GM23338 (cell line): Measurements from ENCODE around the gene EML1. TPM values are rescaled to one million over a fixed set of nuclear protein-coding genes. Genes with fewer than 3 reads are reported as not detected.

Source experiments
- ATAC-seq: fragments of 200-7000 bp; cut with Tn5 transposase; 3 replicates; pipeline ENCODE4 v1.9.1; 2020
- DNase-seq: peaks from one replicate; pipeline ENCODE4 v3.0.0-alpha.2; 2015; ENCODE audit warnings: low spot score
- H2AFZ ChIP-seq: fragments of 200-600 bp; sonication (generic); 2 replicates; pipeline ENCODE4 v1.8.0; 2016; ENCODE audit warnings: antibody characterized with exemption, mild to moderate bottlenecking, moderate library complexity
- H3F3A ChIP-seq: fragments of 200-600 bp; sonication (generic); replicated peaks from 2 replicates; pipeline ENCODE4 v1.8.0; 2017; ENCODE audit warnings: antibody characterized with exemption, mixed run types, low read depth
- H3K27ac ChIP-seq: fragments of 200-600 bp; sonication (generic); 2 replicates; pipeline ENCODE4 v1.6.1; 2016; ENCODE audit warnings: low read depth
- H3K27me3 ChIP-seq: fragments of 200-600 bp; sonication (generic); 2 replicates; pipeline ENCODE4 v1.8.0; 2016; ENCODE audit warnings: mild to moderate bottlenecking, mixed run types, moderate library complexity; ENCODE audit not compliant: insufficient read depth
- H3K36me3 ChIP-seq: fragments of 200-600 bp; sonication (generic); 2 replicates; pipeline ENCODE4 v1.8.0; 2016; ENCODE audit warnings: mild to moderate bottlenecking; ENCODE audit not compliant: insufficient read depth
- H3K4me1 ChIP-seq: fragments of 200-600 bp; sonication (generic); 2 replicates; pipeline ENCODE4 v1.8.0; 2016; ENCODE audit warnings: mild to moderate bottlenecking, moderate library complexity; ENCODE audit not compliant: insufficient read depth
- H3K4me2 ChIP-seq: fragments of 200-600 bp; sonication (generic); 2 replicates; pipeline ENCODE4 v1.7.1; 2017; ENCODE audit warnings: mixed run types
- H3K4me3 ChIP-seq: fragments of 200-600 bp; sonication (generic); 2 replicates; pipeline ENCODE4 v1.6.1; 2016; ENCODE audit warnings: mixed run types
- H3K79me2 ChIP-seq: fragments of 200-600 bp; sonication (generic); replicated peaks from 2 replicates; pipeline ENCODE4 v1.8.0; 2017; ENCODE audit warnings: mild to moderate bottlenecking; ENCODE audit not compliant: insufficient read depth
- H3K9me2 ChIP-seq: fragments of 200-600 bp; sonication (generic); 2 replicates; pipeline ENCODE4 v1.8.0; 2017; ENCODE audit not compliant: insufficient read depth
- H4K20me1 ChIP-seq: fragments of 200-600 bp; sonication (generic); replicated peaks from 2 replicates; pipeline ENCODE4 v1.8.0; 2017; ENCODE audit warnings: mild to moderate bottlenecking; ENCODE audit not compliant: insufficient read depth
- H3K27ac Mint-ChIP-seq: 2 replicates; pipeline ENCODE4 v1.8.0; 2020; ENCODE audit warnings: inconsistent platforms, mild to moderate bottlenecking, moderate library complexity, mixed read lengths
- H3K27me3 Mint-ChIP-seq: 3 replicates; pipeline ENCODE4 v1.8.0; 2022; ENCODE audit warnings: low read depth, mild to moderate bottlenecking, moderate library complexity, mixed read lengths, inconsistent platforms; ENCODE audit not compliant: insufficient read depth, poor library complexity
- H3K36me3 Mint-ChIP-seq: 3 replicates; pipeline ENCODE4 v1.8.0; 2021; ENCODE audit warnings: low read depth, mild to moderate bottlenecking, inconsistent platforms, moderate library complexity, mixed read lengths
- H3K4me1 Mint-ChIP-seq: 3 replicates; pipeline ENCODE4 v1.8.0; 2020; ENCODE audit warnings: mild to moderate bottlenecking, inconsistent platforms, mixed read lengths
- H3K4me3 Mint-ChIP-seq: 3 replicates; pipeline ENCODE4 v1.8.0; 2021; ENCODE audit warnings: moderate library complexity, mild to moderate bottlenecking, inconsistent platforms, mixed read lengths
- H3K9me3 Mint-ChIP-seq: 3 replicates; pipeline ENCODE4 v1.8.0; 2020; ENCODE audit warnings: moderate library complexity, mild to moderate bottlenecking, inconsistent platforms, mixed read lengths
- CREB1 ChIP-seq: fragments of 250-450 bp; sonication (Bioruptor Pico); IDR thresholded peaks from 2 replicates; pipeline ENCODE4 v1.5.0; 2020; ENCODE audit warnings: low read depth, mild to moderate bottlenecking, moderate library complexity
- EZH2 ChIP-seq: fragments of 200-600 bp; sonication (generic); IDR thresholded peaks from one replicate; pipeline ENCODE4 v1.8.0; 2017; ENCODE audit warnings: antibody characterized with exemption, mild to moderate bottlenecking, low read depth; ENCODE audit not compliant: unreplicated experiment
- EZH2phosphoT487 ChIP-seq: fragments of 200-600 bp; sonication (generic); IDR thresholded peaks from one replicate; pipeline ENCODE4 v1.8.1; 2018; ENCODE audit warnings: antibody characterized with exemption; ENCODE audit not compliant: unreplicated experiment
- JUNB ChIP-seq: IDR thresholded peaks from one replicate; pipeline ENCODE4 v1.6.1; 2016; ENCODE audit warnings: antibody characterized with exemption; ENCODE audit not compliant: unreplicated experiment
- NANOG ChIP-seq: IDR thresholded peaks from 2 replicates; pipeline ENCODE4 v1.6.1; 2016; ENCODE audit warnings: antibody characterized with exemption, borderline replicate concordance
- POLR2AphosphoS5 ChIP-seq: IDR thresholded peaks from 2 replicates; pipeline ENCODE4 v1.6.1; 2016; ENCODE audit warnings: antibody characterized with exemption, low read depth
- STAT1 ChIP-seq: IDR thresholded peaks from one replicate; pipeline ENCODE4 v1.6.1; 2016; ENCODE audit warnings: antibody characterized with exemption; ENCODE audit not compliant: unreplicated experiment
- ZNF114 ChIP-seq: fragments of 250-450 bp; sonication (Bioruptor Pico); IDR thresholded peaks from 2 replicates; pipeline ENCODE4 v1.5.0; 2020; ENCODE audit warnings: mild to moderate bottlenecking, moderate library complexity
- ZNF331 ChIP-seq: fragments of 250-450 bp; sonication (Bioruptor Pico); IDR thresholded peaks from 2 replicates; pipeline ENCODE4 v1.5.0; 2020; ENCODE audit warnings: low read depth, mild to moderate bottlenecking, moderate library complexity
- polyA plus RNA-seq: library from polyadenylated mRNA; unstranded; fragments of >200 nt; fragmentation: Nextera tagmentation; extraction: Ambion mirVana; gene quantifications from 2 replicates; pipeline ENCODE4 v1.2.1, GENCODE V29; 2016
- total RNA-seq: library from RNA; depleted of rRNA; stranded (reverse); fragments of >200 nt; shearing (Covaris generic); gene quantifications from 2 replicates; pipeline ENCODE4 v1.2.3, GENCODE V29; 2014
- TF ChIP-seq, protein P1 (sequence below): IDR thresholded peaks from 2 replicates; pipeline ENCODE4 v1.6.1; 2016; ENCODE audit warnings: antibody characterized with exemption
- TF ChIP-seq, protein P2 (sequence below), 2 experiments: fragments of 200-600 bp in 1 of 2; sonication (generic) in 1 of 2; conservative IDR thresholded peaks; 2 replicates each; pipeline versions ENCODE4 v1.5.1 to v1.6.1; 2016 to 2017; ENCODE audit warnings: antibody characterized with exemption in 2 of 2, low read depth in 2 of 2, mild to moderate bottlenecking in 2 of 2, moderate library complexity in 1 of 2
- TF ChIP-seq, protein P3 (sequence below): fragments of 250-450 bp; sonication (Bioruptor Pico); IDR thresholded peaks from 2 replicates; pipeline ENCODE4 v1.5.0; 2020; ENCODE audit warnings: mild to moderate bottlenecking, moderate library complexity
- TF ChIP-seq, protein P4 (sequence below): IDR thresholded peaks from one replicate; pipeline ENCODE4 v1.6.1; 2018; ENCODE audit warnings: antibody characterized with exemption; ENCODE audit not compliant: unreplicated experiment

EML1 gene
- total and polyA plus RNA-seq, 2 experiments from 2014 or later: 7.0 to 18.1 TPM

DNA sequence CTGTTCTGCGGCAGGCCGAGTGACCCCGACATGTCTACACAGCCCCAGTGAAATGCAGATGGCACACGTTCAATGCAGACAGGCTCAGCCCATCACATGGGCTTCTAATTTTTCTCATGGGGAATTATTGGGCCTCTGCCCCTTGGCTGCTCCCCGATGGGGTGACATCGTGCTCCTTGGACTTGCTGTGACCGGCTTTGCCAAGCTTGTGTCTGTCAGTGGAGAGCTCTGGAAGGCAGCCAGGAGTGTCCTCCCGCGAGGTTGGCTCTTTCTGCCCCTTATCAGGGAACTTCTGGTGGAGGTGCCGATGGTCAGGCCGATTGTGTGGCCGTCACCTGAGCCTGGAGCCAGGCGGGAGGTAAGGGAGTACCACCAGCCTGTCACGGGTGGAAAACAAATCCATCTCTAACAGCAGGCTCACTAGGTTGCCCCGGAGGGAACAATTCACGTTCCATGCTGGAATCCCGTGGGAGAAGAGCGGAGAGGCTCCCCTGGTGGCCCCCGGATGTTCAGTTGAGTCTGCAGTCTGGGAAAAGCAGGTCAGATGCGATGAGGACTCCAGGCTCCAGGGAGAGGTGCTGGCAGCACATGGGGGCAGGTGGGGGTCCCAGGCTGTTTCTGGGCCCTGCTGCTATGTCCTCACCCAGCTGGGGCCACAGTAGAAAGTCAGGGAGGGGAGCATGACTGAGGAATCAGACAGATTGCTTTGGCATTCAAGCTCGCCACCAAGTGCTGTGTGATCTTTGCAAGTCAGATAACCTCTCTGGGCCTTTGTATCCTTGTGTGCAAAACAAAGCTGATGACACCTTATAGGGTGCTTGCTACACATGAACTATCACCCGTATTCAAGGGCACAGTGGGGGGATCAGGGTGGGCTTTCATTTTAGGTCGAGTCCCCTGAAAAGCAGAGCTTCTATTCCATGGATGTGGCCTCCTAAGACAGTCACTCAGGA lies 43.2 kb upstream of the EML1 start:
- no peak overlapping the region for H3K4me3 Mint-ChIP-seq
- DNase-seq (no peak), ATAC-seq (no peak)
- H3K27ac Mint-ChIP-seq: no peak overlapping the region
- Histone ChIP-seq H3K79me2 (no peaks in the 10 kb centered on the region), H3K36me3 (no peaks in the 10 kb centered on the region), H3K27me3 (no peaks in the 10 kb centered on the region), H3K9me2 (no peaks in the 10 kb centered on the region), H3K4me3 (no peak overlapping the region), H3K4me2 (no peak overlapping the region), H3K27ac (no peak overlapping the region), H2AFZ (no peak overlapping the region), H3F3A (no peaks in the 10 kb centered on the region), H3K4me1 (peaks cover 14% of the 10 kb centered on the region), H4K20me1 (no peaks in the 10 kb centered on the region)
- H3K36me3 Mint-ChIP-seq: no peaks in the 10 kb centered on the region
- TF ChIP-seq ZNF114 (CRISPR knock-in tag) (no peak), STAT1 (no peak), EZH2phosphoT487 (no peak), ZNF331 (CRISPR knock-in tag) (no peak), JUNB (no peak), EZH2 (no peak), CREB1 (CRISPR knock-in tag) (no peak), NANOG (no peak), POLR2AphosphoS5 (no peak)
- TF ChIP-seq, protein P1, sequence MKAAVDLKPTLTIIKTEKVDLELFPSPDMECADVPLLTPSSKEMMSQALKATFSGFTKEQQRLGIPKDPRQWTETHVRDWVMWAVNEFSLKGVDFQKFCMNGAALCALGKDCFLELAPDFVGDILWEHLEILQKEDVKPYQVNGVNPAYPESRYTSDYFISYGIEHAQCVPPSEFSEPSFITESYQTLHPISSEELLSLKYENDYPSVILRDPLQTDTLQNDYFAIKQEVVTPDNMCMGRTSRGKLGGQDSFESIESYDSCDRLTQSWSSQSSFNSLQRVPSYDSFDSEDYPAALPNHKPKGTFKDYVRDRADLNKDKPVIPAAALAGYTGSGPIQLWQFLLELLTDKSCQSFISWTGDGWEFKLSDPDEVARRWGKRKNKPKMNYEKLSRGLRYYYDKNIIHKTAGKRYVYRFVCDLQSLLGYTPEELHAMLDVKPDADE: no peak
- TF ChIP-seq, protein P2, sequence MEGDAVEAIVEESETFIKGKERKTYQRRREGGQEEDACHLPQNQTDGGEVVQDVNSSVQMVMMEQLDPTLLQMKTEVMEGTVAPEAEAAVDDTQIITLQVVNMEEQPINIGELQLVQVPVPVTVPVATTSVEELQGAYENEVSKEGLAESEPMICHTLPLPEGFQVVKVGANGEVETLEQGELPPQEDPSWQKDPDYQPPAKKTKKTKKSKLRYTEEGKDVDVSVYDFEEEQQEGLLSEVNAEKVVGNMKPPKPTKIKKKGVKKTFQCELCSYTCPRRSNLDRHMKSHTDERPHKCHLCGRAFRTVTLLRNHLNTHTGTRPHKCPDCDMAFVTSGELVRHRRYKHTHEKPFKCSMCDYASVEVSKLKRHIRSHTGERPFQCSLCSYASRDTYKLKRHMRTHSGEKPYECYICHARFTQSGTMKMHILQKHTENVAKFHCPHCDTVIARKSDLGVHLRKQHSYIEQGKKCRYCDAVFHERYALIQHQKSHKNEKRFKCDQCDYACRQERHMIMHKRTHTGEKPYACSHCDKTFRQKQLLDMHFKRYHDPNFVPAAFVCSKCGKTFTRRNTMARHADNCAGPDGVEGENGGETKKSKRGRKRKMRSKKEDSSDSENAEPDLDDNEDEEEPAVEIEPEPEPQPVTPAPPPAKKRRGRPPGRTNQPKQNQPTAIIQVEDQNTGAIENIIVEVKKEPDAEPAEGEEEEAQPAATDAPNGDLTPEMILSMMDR (conservative IDR thresholded peaks at IDR 0.05; ENCODE audit: low read depth in 2 of 2): no peak
- TF ChIP-seq, protein P3, sequence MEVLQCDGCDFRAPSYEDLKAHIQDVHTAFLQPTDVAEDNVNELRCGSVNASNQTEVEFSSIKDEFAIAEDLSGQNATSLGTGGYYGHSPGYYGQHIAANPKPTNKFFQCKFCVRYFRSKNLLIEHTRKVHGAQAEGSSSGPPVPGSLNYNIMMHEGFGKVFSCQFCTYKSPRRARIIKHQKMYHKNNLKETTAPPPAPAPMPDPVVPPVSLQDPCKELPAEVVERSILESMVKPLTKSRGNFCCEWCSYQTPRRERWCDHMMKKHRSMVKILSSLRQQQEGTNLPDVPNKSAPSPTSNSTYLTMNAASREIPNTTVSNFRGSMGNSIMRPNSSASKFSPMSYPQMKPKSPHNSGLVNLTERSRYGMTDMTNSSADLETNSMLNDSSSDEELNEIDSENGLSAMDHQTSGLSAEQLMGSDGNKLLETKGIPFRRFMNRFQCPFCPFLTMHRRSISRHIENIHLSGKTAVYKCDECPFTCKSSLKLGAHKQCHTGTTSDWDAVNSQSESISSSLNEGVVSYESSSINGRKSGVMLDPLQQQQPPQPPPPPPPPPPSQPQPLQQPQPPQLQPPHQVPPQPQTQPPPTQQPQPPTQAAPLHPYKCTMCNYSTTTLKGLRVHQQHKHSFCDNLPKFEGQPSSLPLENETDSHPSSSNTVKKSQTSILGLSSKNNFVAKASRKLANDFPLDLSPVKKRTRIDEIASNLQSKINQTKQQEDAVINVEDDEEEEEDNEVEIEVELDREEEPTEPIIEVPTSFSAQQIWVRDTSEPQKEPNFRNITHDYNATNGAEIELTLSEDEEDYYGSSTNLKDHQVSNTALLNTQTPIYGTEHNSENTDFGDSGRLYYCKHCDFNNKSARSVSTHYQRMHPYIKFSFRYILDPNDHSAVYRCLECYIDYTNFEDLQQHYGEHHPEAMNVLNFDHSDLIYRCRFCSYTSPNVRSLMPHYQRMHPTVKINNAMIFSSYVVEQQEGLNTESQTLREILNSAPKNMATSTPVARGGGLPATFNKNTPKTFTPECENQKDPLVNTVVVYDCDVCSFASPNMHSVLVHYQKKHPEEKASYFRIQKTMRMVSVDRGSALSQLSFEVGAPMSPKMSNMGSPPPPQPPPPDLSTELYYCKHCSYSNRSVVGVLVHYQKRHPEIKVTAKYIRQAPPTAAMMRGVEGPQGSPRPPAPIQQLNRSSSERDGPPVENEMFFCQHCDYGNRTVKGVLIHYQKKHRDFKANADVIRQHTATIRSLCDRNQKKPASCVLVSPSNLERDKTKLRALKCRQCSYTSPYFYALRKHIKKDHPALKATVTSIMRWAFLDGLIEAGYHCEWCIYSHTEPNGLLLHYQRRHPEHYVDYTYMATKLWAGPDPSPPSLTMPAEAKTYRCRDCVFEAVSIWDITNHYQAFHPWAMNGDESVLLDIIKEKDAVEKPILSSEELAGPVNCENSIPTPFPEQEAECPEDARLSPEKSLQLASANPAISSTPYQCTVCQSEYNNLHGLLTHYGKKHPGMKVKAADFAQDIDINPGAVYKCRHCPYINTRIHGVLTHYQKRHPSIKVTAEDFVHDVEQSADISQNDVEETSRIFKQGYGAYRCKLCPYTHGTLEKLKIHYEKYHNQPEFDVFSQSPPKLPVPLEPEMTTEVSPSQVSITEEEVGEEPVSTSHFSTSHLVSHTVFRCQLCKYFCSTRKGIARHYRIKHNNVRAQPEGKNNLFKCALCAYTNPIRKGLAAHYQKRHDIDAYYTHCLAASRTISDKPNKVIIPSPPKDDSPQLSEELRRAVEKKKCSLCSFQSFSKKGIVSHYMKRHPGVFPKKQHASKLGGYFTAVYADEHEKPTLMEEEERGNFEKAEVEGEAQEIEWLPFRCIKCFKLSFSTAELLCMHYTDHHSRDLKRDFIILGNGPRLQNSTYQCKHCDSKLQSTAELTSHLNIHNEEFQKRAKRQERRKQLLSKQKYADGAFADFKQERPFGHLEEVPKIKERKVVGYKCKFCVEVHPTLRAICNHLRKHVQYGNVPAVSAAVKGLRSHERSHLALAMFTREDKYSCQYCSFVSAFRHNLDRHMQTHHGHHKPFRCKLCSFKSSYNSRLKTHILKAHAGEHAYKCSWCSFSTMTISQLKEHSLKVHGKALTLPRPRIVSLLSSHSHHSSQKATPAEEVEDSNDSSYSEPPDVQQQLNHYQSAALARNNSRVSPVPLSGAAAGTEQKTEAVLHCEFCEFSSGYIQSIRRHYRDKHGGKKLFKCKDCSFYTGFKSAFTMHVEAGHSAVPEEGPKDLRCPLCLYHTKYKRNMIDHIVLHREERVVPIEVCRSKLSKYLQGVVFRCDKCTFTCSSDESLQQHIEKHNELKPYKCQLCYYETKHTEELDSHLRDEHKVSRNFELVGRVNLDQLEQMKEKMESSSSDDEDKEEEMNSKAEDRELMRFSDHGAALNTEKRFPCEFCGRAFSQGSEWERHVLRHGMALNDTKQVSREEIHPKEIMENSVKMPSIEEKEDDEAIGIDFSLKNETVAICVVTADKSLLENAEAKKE: no peak
- TF ChIP-seq, protein P4, sequence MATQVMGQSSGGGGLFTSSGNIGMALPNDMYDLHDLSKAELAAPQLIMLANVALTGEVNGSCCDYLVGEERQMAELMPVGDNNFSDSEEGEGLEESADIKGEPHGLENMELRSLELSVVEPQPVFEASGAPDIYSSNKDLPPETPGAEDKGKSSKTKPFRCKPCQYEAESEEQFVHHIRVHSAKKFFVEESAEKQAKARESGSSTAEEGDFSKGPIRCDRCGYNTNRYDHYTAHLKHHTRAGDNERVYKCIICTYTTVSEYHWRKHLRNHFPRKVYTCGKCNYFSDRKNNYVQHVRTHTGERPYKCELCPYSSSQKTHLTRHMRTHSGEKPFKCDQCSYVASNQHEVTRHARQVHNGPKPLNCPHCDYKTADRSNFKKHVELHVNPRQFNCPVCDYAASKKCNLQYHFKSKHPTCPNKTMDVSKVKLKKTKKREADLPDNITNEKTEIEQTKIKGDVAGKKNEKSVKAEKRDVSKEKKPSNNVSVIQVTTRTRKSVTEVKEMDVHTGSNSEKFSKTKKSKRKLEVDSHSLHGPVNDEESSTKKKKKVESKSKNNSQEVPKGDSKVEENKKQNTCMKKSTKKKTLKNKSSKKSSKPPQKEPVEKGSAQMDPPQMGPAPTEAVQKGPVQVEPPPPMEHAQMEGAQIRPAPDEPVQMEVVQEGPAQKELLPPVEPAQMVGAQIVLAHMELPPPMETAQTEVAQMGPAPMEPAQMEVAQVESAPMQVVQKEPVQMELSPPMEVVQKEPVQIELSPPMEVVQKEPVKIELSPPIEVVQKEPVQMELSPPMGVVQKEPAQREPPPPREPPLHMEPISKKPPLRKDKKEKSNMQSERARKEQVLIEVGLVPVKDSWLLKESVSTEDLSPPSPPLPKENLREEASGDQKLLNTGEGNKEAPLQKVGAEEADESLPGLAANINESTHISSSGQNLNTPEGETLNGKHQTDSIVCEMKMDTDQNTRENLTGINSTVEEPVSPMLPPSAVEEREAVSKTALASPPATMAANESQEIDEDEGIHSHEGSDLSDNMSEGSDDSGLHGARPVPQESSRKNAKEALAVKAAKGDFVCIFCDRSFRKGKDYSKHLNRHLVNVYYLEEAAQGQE: no peak
- peaks cover 14% of the 10 kb centered on the region for H3K27me3 Mint-ChIP-seq
- no peaks in the 10 kb centered on the region for H3K9me3 Mint-ChIP-seq
- H3K4me1 Mint-ChIP-seq: peaks cover 27% of the 10 kb centered on the region
